Measurements from ENCODE around the gene GARIN6. TPM values are rescaled to one million over a fixed set of nuclear protein-coding genes. Genes with fewer than 3 reads are reported as not detected.
"Not testable (repeated sequence)": the region's sequence is repeated elsewhere in the genome, so short reads cannot be mapped to it uniquely, and the experiment has no call there.

Gene GARIN6
- not detected in 2 replicates for total RNA-seq (2014; rRNA removed; shearing (Covaris generic))

DNA sequence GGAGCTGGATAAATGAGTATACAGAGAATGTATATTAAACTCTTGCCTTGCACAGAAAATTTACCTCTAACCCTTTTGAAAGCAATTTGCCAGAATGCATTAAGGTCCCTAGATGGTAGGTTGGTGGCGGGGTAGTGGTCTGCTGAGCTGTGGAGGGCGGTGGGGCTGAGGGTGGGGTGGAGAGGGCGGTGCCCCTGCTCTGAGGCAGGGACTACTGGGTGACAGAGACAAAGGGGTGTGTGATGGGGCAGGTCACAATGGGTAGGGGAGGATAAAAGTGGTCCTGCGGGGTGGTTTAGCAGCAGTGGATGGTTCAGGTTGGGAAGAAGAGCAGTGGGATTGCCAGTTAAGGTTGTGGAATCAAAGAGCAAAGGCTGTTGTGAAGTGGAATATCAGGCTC is at the start of gene GARIN6:
TSS of gene GARIN6 (plus strand) at position 301 of the 400 bp plus-strand sequence. CDS start 422 bp downstream, outside the sequence.
- DNase-seq (ENCODE audit: low spot score) = no peak

DNA sequence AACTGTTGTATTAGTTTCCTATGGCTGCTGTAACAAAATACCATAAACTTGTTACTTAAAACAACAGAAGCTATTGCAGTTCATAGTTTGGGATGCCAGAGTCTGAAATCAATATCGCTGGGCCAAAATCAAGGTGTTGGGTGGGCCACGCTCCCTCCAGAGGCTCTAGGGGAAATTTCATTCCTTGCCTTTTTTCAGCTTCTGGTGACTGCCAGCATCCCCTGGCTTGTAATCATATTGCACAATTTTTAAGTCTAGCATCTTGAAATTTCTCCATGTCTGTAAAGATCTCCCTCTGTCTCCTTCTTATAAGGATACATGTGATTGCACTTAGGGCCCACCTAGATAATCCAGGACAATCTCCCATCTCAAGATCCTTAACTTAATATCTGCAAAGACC is 48.8 kb upstream of the GARIN6 start:
- no peak for DNase-seq (ENCODE audit: low spot score)

DNA sequence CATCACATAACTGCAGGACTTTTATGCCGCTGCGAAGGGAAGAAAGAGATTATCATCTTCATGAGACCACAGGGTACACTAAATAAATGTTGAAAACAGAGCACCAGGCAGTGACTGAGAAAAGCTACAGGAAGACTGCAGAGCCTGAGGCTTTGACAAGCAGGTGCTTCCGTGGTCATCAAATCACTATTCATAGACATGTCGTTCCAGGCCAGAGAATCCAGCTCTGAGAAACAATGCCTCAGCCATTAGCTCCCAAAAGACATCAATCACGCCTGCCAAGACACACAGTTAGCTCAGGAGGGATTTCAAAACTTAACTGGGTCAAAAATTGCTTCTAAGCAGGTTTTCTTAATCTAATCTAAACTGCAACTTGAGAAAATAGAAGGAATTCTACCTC is 47.2 kb upstream of the GARIN6 start:
- no peak for DNase-seq (ENCODE audit: low spot score)

DNA sequence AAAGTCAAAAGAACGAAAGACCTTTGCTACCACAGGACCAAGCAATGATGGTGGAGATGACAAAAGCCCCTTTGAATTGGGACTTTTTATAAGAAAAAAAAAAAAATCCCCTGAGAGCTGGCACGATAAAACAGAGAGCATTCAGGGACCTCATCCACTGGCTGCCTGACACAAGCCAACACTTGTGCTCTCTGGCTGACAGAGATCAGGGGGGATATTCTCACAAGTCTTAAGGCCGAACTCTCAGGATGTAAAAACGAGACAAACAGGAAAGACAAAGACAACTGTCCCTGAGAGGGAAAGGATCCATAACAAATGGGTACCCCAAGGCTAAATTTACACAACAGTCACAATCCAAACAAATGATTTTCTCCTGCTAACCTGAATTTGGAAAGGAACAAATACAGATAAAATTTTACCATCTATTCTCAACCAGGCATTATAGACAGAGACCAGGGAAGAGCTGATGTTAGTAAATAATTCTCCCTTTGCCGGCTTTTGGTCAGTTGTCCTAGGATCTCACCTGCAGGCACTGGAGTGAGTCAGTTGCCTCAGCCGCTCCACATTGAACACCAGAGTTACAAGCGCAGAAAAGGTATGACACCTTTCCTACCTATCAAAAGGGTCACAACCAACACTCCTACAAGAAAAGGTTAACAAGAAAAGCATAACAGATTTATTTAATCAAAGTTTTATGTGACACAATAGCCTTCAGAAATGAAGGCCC is 37.9 kb upstream of the GARIN6 start:
- DNase-seq (ENCODE audit: low spot score) = no peak

DNA sequence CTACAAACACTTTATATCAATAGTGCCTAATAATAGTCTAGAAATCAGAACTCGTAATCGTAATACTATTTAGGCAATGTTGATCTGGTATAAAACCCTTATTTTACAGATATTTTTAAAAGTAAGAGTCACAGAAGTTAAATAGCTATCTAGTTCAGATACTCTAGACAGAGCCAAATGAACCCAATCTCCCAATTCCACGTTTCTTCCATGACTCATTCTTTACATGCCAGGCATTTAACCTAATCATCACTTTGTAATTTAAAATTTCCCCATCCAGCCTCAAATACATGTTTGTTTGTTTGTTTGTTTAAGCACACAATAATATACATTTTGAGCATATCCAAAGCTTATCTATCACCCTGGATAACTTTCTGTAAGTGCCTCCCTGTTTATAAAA is 36.4 kb upstream of the GARIN6 start:
- DNase-seq (ENCODE audit: low spot score) = no peak

DNA sequence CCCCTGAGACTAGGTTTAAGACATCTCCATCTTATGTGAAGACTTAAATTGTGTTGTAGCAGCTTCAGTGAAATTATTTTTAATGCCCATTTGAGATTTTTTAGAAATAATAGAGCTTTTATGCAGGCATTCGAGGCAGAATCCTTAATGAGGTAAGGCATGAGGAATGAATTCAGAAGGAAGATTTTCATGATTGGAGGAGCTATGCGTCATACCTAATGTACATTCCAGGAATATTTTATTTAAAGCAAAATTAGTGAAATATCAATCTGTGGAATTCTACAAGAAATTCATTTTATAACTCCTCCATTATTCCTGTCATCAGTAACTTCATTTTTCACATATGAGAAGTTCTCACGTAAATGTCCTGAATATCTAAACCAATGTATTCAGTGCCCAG is 36.0 kb upstream of the GARIN6 start:
- no peak for DNase-seq (ENCODE audit: low spot score)

DNA sequence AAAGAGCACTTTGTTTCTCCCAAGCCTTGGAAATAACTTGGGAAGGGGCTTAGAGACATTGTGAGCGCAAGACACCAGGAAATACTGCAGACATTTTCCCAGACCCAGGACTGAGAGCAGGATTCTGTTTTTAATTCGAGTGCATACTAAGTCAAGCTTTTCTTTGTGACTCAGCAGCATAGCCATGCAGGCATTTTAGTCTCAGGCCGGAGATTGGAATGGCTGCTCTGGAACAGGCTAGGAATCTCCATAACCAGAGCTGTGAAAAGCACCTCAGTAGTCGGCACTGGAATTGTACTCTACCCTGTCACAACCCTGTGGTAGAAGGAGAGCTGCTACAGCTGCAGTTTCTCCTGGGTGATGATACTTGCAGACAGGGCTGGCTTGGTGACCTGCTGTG is 28.9 kb upstream of the GARIN6 start:
- no peak for DNase-seq (ENCODE audit: low spot score)

DNA sequence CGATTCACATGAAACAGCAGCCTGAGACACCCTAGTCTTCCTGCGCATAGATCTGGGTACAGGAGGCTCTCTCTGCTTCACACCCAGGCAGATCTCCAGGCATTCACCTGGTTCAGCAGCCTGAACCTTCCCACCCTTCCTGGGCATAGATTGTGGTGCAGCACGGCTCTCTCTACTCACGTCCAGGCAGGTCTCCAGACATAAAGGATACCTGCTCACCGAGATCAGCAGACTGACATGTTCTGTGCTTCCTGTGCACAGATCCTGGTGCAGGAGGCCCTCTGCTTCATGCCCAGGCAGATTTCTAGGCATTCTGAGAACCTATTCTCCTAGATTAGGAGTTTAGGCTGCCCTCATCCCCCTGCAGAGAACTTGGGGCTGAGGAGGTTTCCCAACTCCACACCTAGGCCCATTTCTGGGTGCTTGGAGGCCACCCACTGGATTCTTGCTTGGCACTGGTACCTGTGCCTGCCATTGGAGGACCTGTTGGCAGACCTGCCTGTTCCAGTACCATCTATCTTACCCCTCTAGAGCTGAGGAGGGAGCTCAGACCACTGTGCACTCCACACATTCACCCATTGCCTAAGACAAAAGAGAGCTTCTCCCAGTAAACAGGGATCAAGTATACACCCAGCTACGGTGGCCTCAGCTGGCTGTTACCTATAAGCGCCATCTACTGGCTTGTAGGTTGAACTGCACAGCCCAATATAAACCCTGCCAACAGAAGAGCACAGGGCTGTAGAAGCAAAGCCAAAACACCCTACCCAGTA is 28.0 kb upstream of the GARIN6 start:
- DNase-seq (ENCODE audit: low spot score) = peak; percentile 38

DNA sequence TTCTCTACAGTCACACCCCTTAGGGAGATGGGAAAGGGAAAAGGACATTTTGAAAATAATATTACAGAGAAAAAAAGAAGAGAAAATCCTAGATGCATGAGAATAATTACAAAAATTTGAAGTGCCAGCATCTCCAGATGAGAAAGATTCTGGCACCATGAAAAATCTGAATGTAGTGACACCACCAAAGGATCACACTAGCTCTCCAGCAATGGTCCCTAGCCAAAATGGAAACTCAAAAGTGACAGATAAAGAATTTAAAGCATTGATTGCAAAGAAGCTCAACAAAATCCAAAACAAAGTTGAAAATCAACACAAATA is 27.4 kb upstream of the GARIN6 start:
- no peak for DNase-seq (ENCODE audit: low spot score)

DNA sequence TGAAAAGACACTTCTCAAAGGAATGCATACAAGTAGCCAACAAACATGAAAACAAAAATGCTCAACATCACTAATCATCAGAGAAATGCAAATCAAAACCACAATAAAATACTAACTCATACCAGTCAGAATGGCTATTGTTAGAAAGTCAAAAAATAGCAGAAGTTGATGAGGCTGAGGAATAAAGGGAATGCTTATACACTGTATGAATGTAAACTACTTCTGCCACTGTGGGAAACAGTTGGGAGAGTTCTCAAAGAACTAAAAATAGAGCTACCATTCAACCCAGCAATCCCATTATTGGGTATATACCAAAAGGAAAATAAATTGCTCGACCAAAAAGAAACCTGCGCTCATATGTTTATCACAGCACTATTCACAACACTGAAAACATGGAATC is 23.0 kb upstream of the GARIN6 start:
- not testable (repeated sequence) for DNase-seq (ENCODE audit: low spot score)

DNA sequence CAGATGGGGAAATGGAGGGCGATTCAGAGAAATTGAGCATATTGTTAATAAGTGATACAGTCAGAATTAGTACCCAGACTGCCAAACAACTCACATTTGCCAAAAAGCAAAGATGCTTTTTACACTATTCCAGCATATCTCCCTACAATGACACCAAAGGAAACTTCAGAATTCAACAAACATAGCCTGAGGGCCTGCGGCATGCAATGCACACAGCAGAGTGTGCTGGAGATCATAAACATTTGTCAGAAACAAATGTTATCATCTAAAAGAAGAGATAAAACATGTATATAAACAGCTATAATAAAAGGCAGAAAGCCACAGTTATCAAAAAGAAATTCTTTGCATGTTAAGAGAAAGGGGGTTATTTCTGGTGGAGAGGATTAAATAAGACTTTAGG is 20.1 kb upstream of the GARIN6 start:
- DNase-seq (ENCODE audit: low spot score) = no peak

DNA sequence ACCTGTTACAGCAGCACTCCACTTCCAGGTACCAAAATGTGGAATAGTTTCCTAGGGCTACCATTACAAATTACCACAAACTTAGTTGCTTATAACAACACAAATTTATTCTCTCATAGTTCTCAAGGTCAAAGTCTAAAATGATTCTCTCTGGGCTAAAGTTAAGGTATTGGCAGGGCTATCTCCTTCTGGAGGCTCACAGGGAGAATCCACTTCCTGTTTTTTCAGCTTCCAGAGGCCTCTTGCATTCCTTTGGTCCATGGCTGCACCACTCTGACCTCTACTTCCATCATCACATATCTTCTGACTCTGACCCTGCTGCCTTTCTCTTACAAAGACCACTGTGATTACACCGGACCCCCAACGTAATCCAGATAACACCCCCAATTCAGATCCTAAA is 2.9 kb upstream of the GARIN6 start:
- DNase-seq (ENCODE audit: low spot score) = no peak

DNA sequence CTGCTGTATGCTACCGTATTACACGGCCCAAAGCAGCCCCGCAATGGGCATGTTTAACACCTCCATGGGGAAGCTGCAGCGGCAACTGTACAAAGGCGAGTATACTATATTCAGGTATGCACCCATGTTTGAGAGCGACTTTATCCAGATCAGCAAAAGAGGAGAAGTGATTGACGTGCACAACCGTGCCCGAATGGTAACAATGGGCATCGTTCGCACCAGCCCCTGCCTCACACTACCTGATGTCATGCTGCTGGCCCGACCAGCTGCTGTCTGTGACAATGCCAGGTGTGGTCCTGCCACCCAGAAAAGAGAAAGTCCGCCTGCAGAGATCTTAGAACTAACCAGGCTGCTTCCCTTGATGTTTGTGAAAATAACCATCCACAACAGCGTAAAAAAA is 630 bp downstream of the GARIN6 start:
- DNase-seq (ENCODE audit: low spot score) = no peak

DNA sequence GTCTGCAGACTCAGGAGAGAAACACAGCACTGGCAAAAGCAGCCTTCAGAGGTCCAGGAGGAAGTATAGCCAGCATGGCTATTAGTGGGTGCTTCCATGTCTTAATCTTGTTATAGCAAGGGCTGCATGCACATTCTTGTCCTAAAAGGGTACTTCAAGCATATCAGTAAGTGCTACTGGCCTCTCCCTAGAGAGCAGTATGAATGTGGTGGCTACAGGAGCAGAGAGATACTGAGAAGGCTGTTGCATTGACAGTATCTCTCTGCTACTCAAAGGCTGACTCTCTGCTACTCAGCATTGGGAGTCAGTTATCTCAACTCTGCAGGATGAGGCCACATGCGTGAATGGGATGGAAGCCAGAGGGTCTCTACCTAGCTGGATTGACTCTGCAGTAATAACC is 2.0 kb downstream of the GARIN6 start:
- no peak for DNase-seq (ENCODE audit: low spot score)

DNA sequence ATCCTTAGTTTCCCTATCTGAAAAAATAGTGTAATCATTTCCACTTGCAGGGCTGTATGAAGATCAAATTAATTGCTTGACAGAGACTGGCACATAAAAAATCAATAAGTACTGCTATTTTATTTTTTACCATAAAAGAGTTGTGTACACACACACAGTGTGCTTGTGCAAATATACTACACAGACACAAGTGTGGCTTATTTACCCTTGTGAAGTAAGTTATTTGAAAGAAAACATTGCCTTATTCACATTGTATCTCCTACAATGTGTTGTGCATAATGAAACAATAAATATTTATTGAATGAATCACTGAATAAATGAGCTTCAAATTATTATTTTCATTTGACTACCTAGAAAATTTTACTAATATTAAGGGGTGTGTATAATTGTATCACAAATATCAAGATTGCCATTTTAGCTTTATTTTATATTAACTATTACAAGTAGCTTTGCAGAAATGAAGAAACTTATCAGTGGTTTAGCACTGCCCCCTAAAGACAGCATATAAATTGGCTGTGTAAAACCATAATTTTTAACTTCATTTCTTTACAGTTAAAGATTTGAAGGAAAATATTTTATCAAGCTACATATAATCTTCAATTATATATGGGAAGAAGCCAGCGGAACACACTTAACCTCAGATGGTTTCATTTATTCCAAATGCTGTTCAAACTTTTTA is 11.3 kb downstream of the GARIN6 start:
- DNase-seq (ENCODE audit: low spot score) = no peak

DNA sequence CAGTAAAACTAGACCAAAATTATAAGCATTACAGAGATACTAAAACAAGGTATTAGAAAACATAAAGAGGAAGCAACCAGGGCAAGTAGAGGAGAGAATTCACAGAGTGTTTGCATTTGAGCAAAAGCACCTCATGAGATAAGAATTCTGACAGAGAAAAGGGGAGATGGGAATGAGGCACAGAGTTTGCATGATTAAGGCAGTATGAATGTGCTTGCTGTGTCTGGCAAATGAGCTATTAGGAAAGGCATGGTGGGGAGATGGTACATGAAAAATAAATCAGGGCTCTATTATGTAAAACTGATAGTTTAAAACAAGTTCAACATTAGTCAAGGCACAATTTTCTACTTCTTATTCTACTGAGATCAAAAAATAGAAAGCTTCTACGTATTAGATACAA is 23.1 kb downstream of the GARIN6 start:
- no peak for DNase-seq (ENCODE audit: low spot score)

DNA sequence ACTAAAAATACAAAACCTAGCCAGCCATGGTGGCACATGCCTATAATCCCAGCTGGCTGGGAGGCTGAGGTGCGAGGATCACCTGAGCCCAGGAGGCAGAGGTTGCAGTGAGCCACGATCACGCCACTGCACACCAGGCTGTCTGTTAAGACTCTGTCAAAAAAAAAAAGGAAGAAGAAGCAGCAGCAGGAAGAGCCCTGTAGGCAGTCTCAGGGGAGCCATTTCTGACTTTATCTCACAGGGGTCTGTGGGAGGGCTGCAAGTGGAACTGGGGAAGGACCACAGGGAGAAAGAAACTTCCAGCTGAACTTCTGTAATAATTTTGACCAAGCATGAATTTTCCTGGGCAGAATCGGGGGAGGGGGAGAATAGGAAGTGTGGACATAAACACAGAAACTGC is 32.7 kb downstream of the GARIN6 start:
- DNase-seq (ENCODE audit: low spot score) = no peak

DNA sequence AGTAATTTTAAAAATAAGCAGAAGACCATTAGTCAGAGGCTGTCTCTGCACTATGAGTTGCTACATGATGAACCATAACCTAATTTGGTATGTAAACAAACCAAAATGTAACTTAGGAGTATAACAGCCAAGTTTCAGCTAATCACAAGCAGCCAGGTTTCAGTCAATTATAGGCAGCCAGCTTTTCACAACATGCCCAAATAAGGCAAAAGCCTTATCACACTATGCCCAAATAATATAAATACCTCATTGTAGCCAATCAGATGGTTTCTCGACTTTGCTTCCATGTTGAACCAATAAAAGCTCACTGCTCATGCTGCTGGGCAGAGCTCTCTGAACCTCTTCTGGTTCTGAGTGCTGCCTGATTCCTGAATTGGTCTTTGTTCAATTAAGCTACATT is 38.6 kb downstream of the GARIN6 start:
- no peak for DNase-seq (ENCODE audit: low spot score)

DNA sequence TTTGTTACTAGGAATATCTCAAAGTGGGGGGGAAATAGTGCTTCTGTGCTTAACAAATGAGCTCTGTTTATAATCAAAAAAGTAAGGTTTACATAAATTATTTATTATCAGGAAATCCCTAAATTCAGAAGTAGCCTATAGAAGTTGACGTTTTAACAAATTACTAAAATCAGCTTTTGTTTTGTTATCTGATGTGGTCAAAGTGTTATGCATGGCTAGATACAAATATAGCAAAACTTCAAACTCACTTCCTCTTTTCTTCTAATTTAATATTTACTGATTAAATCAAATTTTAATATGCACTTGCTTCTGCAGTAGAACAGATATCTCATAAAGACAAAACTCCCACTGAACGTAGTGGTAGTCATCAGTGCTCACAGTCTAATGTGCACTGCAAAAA is 47.5 kb downstream of the GARIN6 start:
- no peak for DNase-seq (ENCODE audit: low spot score)
